PC-3 (cell line): ENCODE data around the gene PLAAT4. TPM values are rescaled to one million over a fixed set of nuclear protein-coding genes. Genes with fewer than 3 reads are reported as not detected.
A peak's percentile ranks its signal among the peaks of the same experiment; 100 is the strongest.

Experiments
- ATAC-seq: fragments of 200-7000 bp; cut with Tn5 transposase; 2 replicates; pipeline ENCODE4 v1.9.1; 2020; ENCODE audit warnings: mild to moderate bottlenecking, moderate library complexity
- BruUV-seq: library from RNA; stranded (reverse); fragments of 400-500 nt; replicated peaks from 2 replicates; lab custom pipeline; 2021; lab: Mats Ljungman, UMichigan
- CTCF ChIA-PET: fragments of 300-600 bp; sonication (Branson Sonifier 250); formaldehyde crosslinking; loops from one replicate; lab custom pipeline; 2022; ENCODE audit warnings: antibody characterized with exemption; lab: Charles Lee
- POLR2A ChIA-PET: fragments of 300-600 bp; sonication (Branson Sonifier 250); formaldehyde crosslinking; loops from one replicate; lab custom pipeline; 2022; ENCODE audit warnings: antibody characterized with exemption; ENCODE audit not compliant: unreplicated experiment; lab: Charles Lee
- DNase-seq: peaks from one replicate; pipeline ENCODE4 v3.0.0-alpha.2; 2015
- H2AFZ ChIP-seq: fragments of 300-600 bp; sonication (generic); 2 replicates; pipeline ENCODE4 v1.6.0; 2016; ENCODE audit warnings: antibody characterized with exemption, low read length
- H3F3A ChIP-seq: fragments of 300-600 bp; sonication (generic); one replicate; pipeline ENCODE4 v1.6.0; 2017; ENCODE audit warnings: antibody characterized with exemption, low read length, control low read depth, mild to moderate bottlenecking; ENCODE audit not compliant: unreplicated experiment
- H3K27ac ChIP-seq: fragments of 300-600 bp; sonication (generic); 2 replicates; pipeline ENCODE4 v1.5.1; 2016; ENCODE audit warnings: mild to moderate bottlenecking, low read length
- H3K27me3 ChIP-seq: fragments of 300-600 bp; sonication (generic); 2 replicates; pipeline ENCODE4 v1.6.1; 2016; ENCODE audit warnings: low read length, mixed read lengths
- H3K36me3 ChIP-seq: fragments of 300-600 bp; sonication (generic); 2 replicates; pipeline ENCODE4 v1.6.1; 2016; ENCODE audit warnings: low read depth, mixed run types, low read length, mixed read lengths
- H3K4me1 ChIP-seq: fragments of 300-600 bp; sonication (generic); 2 replicates; pipeline ENCODE4 v1.5.1; 2016; ENCODE audit warnings: low read length; ENCODE audit not compliant: insufficient read depth
- H3K4me2 ChIP-seq: fragments of 300-600 bp; sonication (generic); 2 replicates; pipeline ENCODE4 v1.6.0; 2016; ENCODE audit warnings: low read length
- H3K4me3 ChIP-seq: fragments of 300-600 bp; sonication (generic); 2 replicates; pipeline ENCODE4 v1.5.1; 2016; ENCODE audit warnings: mild to moderate bottlenecking, low read length, mixed read lengths
- H3K79me2 ChIP-seq: fragments of 300-600 bp; sonication (generic); 2 replicates; pipeline ENCODE4 v1.6.1; 2017; ENCODE audit warnings: low read length, mixed read lengths
- H3K9ac ChIP-seq: fragments of 300-600 bp; sonication (generic); 2 replicates; pipeline ENCODE4 v1.6.0; 2016; ENCODE audit warnings: mild to moderate bottlenecking, low read length
- H3K9me2 ChIP-seq: fragments of 300-600 bp; sonication (generic); replicated peaks from 2 replicates; pipeline ENCODE4 v1.6.1; 2016; ENCODE audit warnings: mixed run types, low read length, mixed read lengths
- H3K9me3 ChIP-seq: fragments of 300-600 bp; sonication (generic); 2 replicates; pipeline ENCODE4 v1.6.1; 2016; ENCODE audit warnings: low read length, mixed read lengths
- H4K20me1 ChIP-seq: fragments of 300-600 bp; sonication (generic); 2 replicates; pipeline ENCODE4 v1.6.1; 2016; ENCODE audit warnings: low read length, mixed read lengths
- CTCF ChIP-seq: fragments of 300-600 bp; sonication (generic); conservative IDR thresholded peaks from 2 replicates; pipeline ENCODE4 v1.5.1; 2017; ENCODE audit warnings: antibody characterized with exemption, low read depth, mild to moderate bottlenecking, low read length
- EZH2 ChIP-seq: fragments of 300-600 bp; sonication (generic); IDR thresholded peaks from one replicate; pipeline ENCODE4 v1.6.1; 2017; ENCODE audit warnings: antibody characterized with exemption, mild to moderate bottlenecking, low read length; ENCODE audit not compliant: unreplicated experiment
- EZH2phosphoT487 ChIP-seq: fragments of 300-600 bp; sonication (generic); IDR thresholded peaks from 2 replicates; pipeline ENCODE4 v1.6.1; 2018; ENCODE audit warnings: mild to moderate bottlenecking, antibody characterized with exemption, low read length, borderline replicate concordance
- intact Hi-C: fragments of 100-400 bp; cut with micrococcal nuclease; formaldehyde crosslinking; loops from 2 replicates; pipeline ENCODE4 v1.9.0; 2023
- total RNA-seq: library from RNA; depleted of rRNA; stranded (reverse); fragments of >200 nt; gene quantifications from 2 replicates; pipeline ENCODE4 v1.2.3, GENCODE V29; 2014

The PLAAT4 gene
- total RNA-seq, 1 experiment from 2014 or later = 5.4 TPM

- no peak overlapping the region for H2AFZ ChIP-seq
- H3K27me3 ChIP-seq = no peaks in the 10 kb centered on the region
- no peak overlapping the region for H3K27ac ChIP-seq
- DNase-seq = no peak
- H3K4me3 ChIP-seq = no peak overlapping the region
- no peaks in the 10 kb centered on the region for H3F3A ChIP-seq
- CTCF ChIA-PET = interaction anchor here (1.3 kb wide), 1 partner anchor 29 kb away, joined by 9 read pairs; no protein-coding TSS in a partner anchor
- no peaks in the 10 kb centered on the region for H3K9me2 ChIP-seq
- no peak for TF ChIP-seq EZH2
- TF ChIP-seq EZH2phosphoT487 = no peak
- no peak for TF ChIP-seq CTCF
- no peaks in the 10 kb centered on the region for H4K20me1 ChIP-seq
- H3K4me2 ChIP-seq = no peak overlapping the region
- POLR2A ChIA-PET = interaction anchor here (0.7 kb wide), 1 partner anchor 11 kb away, joined by 4 read pairs; no protein-coding TSS in a partner anchor
- H3K9ac ChIP-seq = no peak overlapping the region
- no peak for ATAC-seq
- H3K9me3 ChIP-seq = no peaks in the 10 kb centered on the region
- intact Hi-C loops = no loop called here
- no peaks in the 10 kb centered on the region for H3K4me1 ChIP-seq
- no TSS peak for BruUV-seq
- no peaks in the 10 kb centered on the region for H3K36me3 ChIP-seq
- no peaks in the 10 kb centered on the region for H3K79me2 ChIP-seq
Measured at GRCh38 chr11:63507511-63507910, 29.1 kb upstream of the PLAAT4 start.

GRCh38 chr11:63508009-63508408, 28.6 kb upstream of the PLAAT4 start:
- Histone ChIP-seq H3K4me2 (no peak overlapping the region), H3K27me3 (no peaks in the 10 kb centered on the region), H3K4me1 (no peaks in the 10 kb centered on the region), H3F3A (no peaks in the 10 kb centered on the region), H3K9me2 (no peaks in the 10 kb centered on the region), H4K20me1 (no peaks in the 10 kb centered on the region), H2AFZ (no peak overlapping the region), H3K27ac (no peak overlapping the region), H3K4me3 (no peak overlapping the region), H3K9me3 (no peaks in the 10 kb centered on the region), H3K79me2 (no peaks in the 10 kb centered on the region), H3K9ac (no peak overlapping the region), H3K36me3 (no peaks in the 10 kb centered on the region)
- ChIA-PET CTCF (interaction anchor here (1.3 kb wide), 1 partner anchor 29 kb away, joined by 9 read pairs; no protein-coding TSS in a partner anchor), POLR2A (no interaction called here)
- DNase-seq (peak; percentile 51), ATAC-seq (peak; percentile 79)
- TF ChIP-seq CTCF = peak; percentile 57
- TF ChIP-seq EZH2phosphoT487 = no peak
- no peak for TF ChIP-seq EZH2
- no TSS peak for BruUV-seq
- intact Hi-C loops = no loop called here

GRCh38 chr11:63508745-63509144, 27.9 kb upstream of the PLAAT4 start:
- Histone ChIP-seq H3K4me3 (no peak overlapping the region), H3K4me1 (no peaks in the 10 kb centered on the region), H3K27me3 (no peaks in the 10 kb centered on the region), H3K4me2 (no peak overlapping the region), H3F3A (no peaks in the 10 kb centered on the region), H3K27ac (no peak overlapping the region), H3K9me2 (no peaks in the 10 kb centered on the region), H3K9ac (no peak overlapping the region), H2AFZ (no peak overlapping the region), H3K9me3 (no peaks in the 10 kb centered on the region), H3K36me3 (no peaks in the 10 kb centered on the region), H3K79me2 (no peaks in the 10 kb centered on the region), H4K20me1 (no peaks in the 10 kb centered on the region)
- POLR2A ChIA-PET = no interaction called here
- TF ChIP-seq CTCF (no peak), EZH2 (no peak), EZH2phosphoT487 (no peak)
- no peak for ATAC-seq
- no TSS peak for BruUV-seq
- CTCF ChIA-PET = interaction anchor here (1.3 kb wide), 1 partner anchor 30 kb away, joined by 9 read pairs; no protein-coding TSS in a partner anchor
- DNase-seq = no peak
- intact Hi-C loops = no loop called here
